Right lobe of liver (tissue), 6 donors: ENCODE results near the gene MFAP2. TPM values are rescaled to one million over a fixed set of nuclear protein-coding genes. Genes with fewer than 3 reads are reported as not detected.

Experiments
- ATAC-seq, 4 donors: fragments of 200-7000 bp; cut with Tn5 transposase; one replicate each; pipeline ENCODE4 v1.9.1; 2020; ENCODE audit warnings: mild to moderate bottlenecking in 4 of 4, moderate library complexity in 4 of 4
- DNase-seq, 3 donors: peaks; one replicate each; pipeline ENCODE4 v3.0.0-alpha.2; 2020
- H3K27ac ChIP-seq, 3 donors: fragments of 200-600 bp; one replicate each; pipeline ENCODE4 v1.8.0; 2022
- H3K27me3 ChIP-seq, 2 donors: fragments of 200-600 bp; one replicate each; pipeline ENCODE4 v1.8.0; 2022
- H3K36me3 ChIP-seq, 4 donors: fragments of 200-600 bp; sonication (generic) in 1 of 4; one replicate each; pipeline versions ENCODE4 v1.5.1 to v1.8.0; 2017 to 2022; ENCODE audit warnings: control low read depth in 1 of 4
- H3K4me1 ChIP-seq, 4 donors: fragments of 200-600 bp; sonication (generic) in 1 of 4; one replicate each; pipeline versions ENCODE4 v1.5.1 to v1.8.0; 2017 to 2022; ENCODE audit warnings: control low read depth in 1 of 4
- H3K4me3 ChIP-seq, 3 donors: fragments of 200-600 bp; one replicate each; pipeline ENCODE4 v1.8.0; 2022
- H3K9me3 ChIP-seq, 4 donors: fragments of 200-600 bp; sonication (generic) in 1 of 4; one replicate each; pipeline versions ENCODE4 v1.5.1 to v1.8.0; 2017 to 2022; ENCODE audit warnings: control low read depth in 1 of 4
- POLR2A ChIP-seq: fragments of 450-650 bp; IDR thresholded peaks from one replicate; pipeline ENCODE4 v1.6.1; 2017; ENCODE audit warnings: antibody characterized with exemption, mild to moderate bottlenecking
- WGBS: methylation state at CpG from one replicate; pipeline ENCODE4 v1.1.6; 2018; ENCODE audit warnings: low coverage, low lambda C conversion rate; ENCODE audit not compliant: insufficient coverage; ENCODE audit errors: missing lambda C conversion rate; 5-methylcytosine and 5-hydroxymethylcytosine counted together
- intact Hi-C, 2 donors: fragments of 100-400 bp; cut with DNase I; formaldehyde crosslinking; loops; one replicate each; pipeline versions ENCODE4 v1.11.2 to v1.14.1; 2022
- total RNA-seq, 6 experiments: library from RNA; depleted of rRNA in 2 of 6; stranded (reverse); fragments of >200 nt in 2 of 6; fragmentation: NEBNext Ultra II Directional in 3 of 6; extraction: Animal tissue kit (Norgen Biotek cat#: 25700) in 3 of 6; gene quantifications; one replicate each; pipeline versions ENCODE4 v1.1.0 to v1.2.4, GENCODE V29; 2016 to 2023
- TF ChIP-seq, protein P1 (sequence below), 4 donors: fragments of 200-600 bp in 3 of 4; fragments of 450-650 bp in 1 of 4; IDR thresholded peaks; one replicate each; pipeline versions ENCODE4 v1.5.1 to v1.8.0; 2016 to 2022; ENCODE audit warnings: antibody characterized with exemption in 4 of 4, mild to moderate bottlenecking in 2 of 4
- donor health status: DM: no; HTN: yes; CAD: no.
- donor health status: DM: no; HTN: no; CAD: no.
- donor health status: DM: no; HTN: no; CAD: no.
- donor health status: DM: no; HTN: yes; CAD: no.
- donor health status: DM: no; HTN: yes; CAD: no.

Gene MFAP2
- total RNA-seq, 6 experiments from 2014 or later = 0.35 to 1.3 (median 1.2) TPM; not detected in 3

DNA sequence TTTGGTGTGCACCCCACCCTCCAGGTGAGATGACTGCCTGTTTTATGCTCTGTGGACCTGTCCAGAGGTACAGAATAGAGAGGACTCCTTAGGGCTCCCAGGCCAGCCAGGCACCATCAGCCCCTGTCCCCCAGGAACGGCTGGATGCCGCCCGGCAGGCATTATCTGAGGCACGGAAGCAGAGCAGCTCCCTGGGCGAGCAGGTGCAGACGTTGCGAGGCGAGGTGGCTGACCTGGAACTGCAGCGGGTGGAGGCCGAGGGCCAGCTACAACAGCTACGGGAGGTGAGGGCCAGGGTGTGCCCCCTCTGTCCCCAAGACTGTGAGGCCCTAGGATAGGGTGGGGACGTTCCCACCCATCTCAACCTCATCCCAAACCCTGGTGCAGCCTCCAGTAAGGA, 10.8 kb downstream of the MFAP2 start:
- no peaks in the 10 kb centered on the region for H3K4me1 ChIP-seq
- no peaks in the 10 kb centered on the region for H3K9me3 ChIP-seq
- WGBS = no CpG with 5 or more reads among the region's 12 CpGs
- no peaks in the 10 kb centered on the region for H3K36me3 ChIP-seq
- DNase-seq (no peak), ATAC-seq (no peak)
- intact Hi-C loops = loop anchor here (10.0 kb wide), 2 partner anchors 45 to 65 kb away; partner anchors contain the start of gene ATP13A2 (in 1 of the 2)
- TF ChIP-seq, protein P1, sequence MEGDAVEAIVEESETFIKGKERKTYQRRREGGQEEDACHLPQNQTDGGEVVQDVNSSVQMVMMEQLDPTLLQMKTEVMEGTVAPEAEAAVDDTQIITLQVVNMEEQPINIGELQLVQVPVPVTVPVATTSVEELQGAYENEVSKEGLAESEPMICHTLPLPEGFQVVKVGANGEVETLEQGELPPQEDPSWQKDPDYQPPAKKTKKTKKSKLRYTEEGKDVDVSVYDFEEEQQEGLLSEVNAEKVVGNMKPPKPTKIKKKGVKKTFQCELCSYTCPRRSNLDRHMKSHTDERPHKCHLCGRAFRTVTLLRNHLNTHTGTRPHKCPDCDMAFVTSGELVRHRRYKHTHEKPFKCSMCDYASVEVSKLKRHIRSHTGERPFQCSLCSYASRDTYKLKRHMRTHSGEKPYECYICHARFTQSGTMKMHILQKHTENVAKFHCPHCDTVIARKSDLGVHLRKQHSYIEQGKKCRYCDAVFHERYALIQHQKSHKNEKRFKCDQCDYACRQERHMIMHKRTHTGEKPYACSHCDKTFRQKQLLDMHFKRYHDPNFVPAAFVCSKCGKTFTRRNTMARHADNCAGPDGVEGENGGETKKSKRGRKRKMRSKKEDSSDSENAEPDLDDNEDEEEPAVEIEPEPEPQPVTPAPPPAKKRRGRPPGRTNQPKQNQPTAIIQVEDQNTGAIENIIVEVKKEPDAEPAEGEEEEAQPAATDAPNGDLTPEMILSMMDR (IDR thresholded peaks at IDR 0.05) = no peak
- no peak for TF ChIP-seq POLR2A
- no peaks in the 10 kb centered on the region for H3K27me3 ChIP-seq
- no peak overlapping the region for H3K4me3 ChIP-seq
- no peak overlapping the region for H3K27ac ChIP-seq

DNA sequence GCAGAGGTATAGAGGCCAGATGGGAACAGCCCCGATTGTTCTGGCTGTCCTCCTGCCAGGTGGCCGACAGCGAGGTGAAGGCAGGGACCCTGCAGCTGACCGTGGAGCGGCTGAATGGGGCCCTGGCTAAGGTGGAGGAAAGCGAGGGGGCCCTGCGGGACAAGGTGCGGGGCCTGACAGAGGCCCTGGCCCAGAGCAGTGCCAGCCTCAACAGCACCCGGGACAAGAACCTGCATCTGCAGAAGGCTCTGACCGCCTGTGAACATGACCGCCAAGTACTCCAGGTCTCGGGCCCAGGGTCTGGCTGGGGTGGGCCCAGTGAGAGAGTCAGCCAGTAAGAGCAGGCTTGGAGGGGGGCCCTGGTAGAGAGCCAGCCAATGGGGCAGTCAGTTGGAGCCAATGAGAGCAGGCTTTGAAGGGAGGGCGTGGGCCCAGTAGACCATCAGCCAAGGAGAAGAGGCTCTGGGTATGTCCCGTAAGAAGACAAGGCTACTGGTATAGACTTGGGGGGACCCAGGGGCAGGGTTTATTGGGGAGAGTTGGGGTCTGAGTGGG, 11.3 kb downstream of the MFAP2 start:
- Histone ChIP-seq H3K27me3 (no peaks in the 10 kb centered on the region), H3K4me1 (no peaks in the 10 kb centered on the region), H3K4me3 (no peak overlapping the region), H3K27ac (no peak overlapping the region), H3K36me3 (no peaks in the 10 kb centered on the region), H3K9me3 (no peaks in the 10 kb centered on the region)
- TF ChIP-seq, protein P1 (IDR thresholded peaks at IDR 0.05) = no peak
- no peak for TF ChIP-seq POLR2A
- intact Hi-C loops = loop anchor here (10.0 kb wide), 2 partner anchors 46 to 66 kb away; partner anchors contain the start of gene ATP13A2 (in 1 of the 2)
- DNase-seq (no peak), ATAC-seq (no peak)
- 97% methylated on average over 5 of the region's 14 CpGs for WGBS

GRCh38 chr1:16968372-16968771, 12.0 kb downstream of the MFAP2 start:
- Histone ChIP-seq H3K27me3 (no peaks in the 10 kb centered on the region), H3K4me1 (no peaks in the 10 kb centered on the region), H3K27ac (no peak overlapping the region), H3K4me3 (no peak overlapping the region), H3K36me3 (no peaks in the 10 kb centered on the region), H3K9me3 (no peaks in the 10 kb centered on the region)
- WGBS = 88% methylated on average over 2 of the region's 3 CpGs
- TF ChIP-seq POLR2A = no peak
- TF ChIP-seq, protein P1 (IDR thresholded peaks at IDR 0.05) = no peak
- DNase-seq (no peak), ATAC-seq (no peak)
- intact Hi-C loops = loop anchor here (10.0 kb wide), 2 partner anchors 46 to 66 kb away; partner anchors contain the start of gene ATP13A2 (in 1 of the 2)

- H3K27ac ChIP-seq = no peak overlapping the region
- no peaks in the 10 kb centered on the region for H3K27me3 ChIP-seq
- intact Hi-C loops = loop anchor here (10.0 kb wide), 2 partner anchors 47 to 67 kb away; partner anchors contain the start of gene ATP13A2 (in 1 of the 2)
- no peaks in the 10 kb centered on the region for H3K9me3 ChIP-seq
- DNase-seq (no peak), ATAC-seq (no peak)
- no peaks in the 10 kb centered on the region for H3K4me1 ChIP-seq
- no peak overlapping the region for H3K4me3 ChIP-seq
- H3K36me3 ChIP-seq = no peaks in the 10 kb centered on the region
- TF ChIP-seq POLR2A = no peak
- TF ChIP-seq, protein P1 (IDR thresholded peaks at IDR 0.05) = no peak
- no CpG with 5 or more reads among the region's 21 CpGs for WGBS
These were observed 12.5 kb downstream of the MFAP2 start for GRCh38 chr1:16967962-16968361.
